Measurements from ENCODE around the gene TRIP11. TPM values are rescaled to one million over a fixed set of nuclear protein-coding genes. Genes with fewer than 3 reads are reported as not detected.

Gene TRIP11
- total RNA-seq, 2 experiments from 2014 or later: 39.2 to 47.4 TPM

DNA sequence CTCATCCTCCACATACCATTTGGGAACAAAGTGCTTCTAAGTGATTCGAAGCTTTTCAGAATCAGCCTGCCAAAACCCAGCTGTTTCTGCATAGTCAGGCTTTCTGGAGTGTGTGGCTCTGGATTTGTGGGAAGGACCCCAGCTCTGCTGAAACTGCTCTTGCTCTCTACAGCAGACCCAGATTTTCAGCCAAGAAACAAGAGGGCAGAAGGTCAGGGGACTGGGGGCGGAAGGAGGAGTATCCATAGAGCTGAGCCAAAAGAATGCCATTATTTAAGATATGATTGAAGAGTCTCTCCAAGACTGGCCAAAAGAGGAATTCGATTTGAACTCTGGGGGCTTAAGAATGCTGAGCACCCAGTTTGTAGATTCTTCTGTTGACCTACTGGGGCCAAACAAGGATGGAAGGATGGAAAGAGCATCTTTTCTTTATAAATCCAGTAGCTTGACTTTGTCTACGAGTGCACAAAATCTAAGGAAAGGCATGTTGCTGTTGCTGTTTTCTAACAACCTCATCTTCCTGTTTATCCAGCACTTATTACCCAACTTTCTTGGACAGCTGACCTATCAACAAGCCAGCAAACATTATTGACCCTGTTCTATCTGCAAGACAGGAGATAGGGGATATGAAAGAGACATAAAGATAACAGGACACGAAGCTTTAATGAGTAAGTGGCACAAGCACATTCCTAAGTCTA lies 121.5 kb downstream of the TRIP11 start:
- Mint-ChIP-seq H3K27me3 (peaks cover 9% of the 10 kb centered on the region), H3K36me3 (peaks cover 1% of the 10 kb centered on the region), H3K4me1 (no peaks in the 10 kb centered on the region), H3K9me3 (ENCODE audit: low read depth) (no peaks in the 10 kb centered on the region), H3K27ac (no peak overlapping the region), H3K4me3 (no peak overlapping the region)
- CTCF ChIA-PET: interaction anchor here (2.1 kb wide), 1 partner anchor 203 kb away, joined by 5 read pairs; no protein-coding TSS in a partner anchor
- ATAC-seq: no peak
- no peak for DNase-seq

Other genes with a start within 250 kb of the TRIP11 start
- 10 to 100 TPM; 46.3 to 86.0 TPM for gene TC2N, start 172.5 kb downstream of the TRIP11 start, total RNA-seq
- gene FBLN5, start 92.4 kb downstream of the TRIP11 start, total RNA-seq: under 1 TPM; 0.23 to 0.73 TPM
- gene ATXN3, start 66.5 kb upstream of the TRIP11 start, total RNA-seq: 10 to 100 TPM; 26.6 to 30.2 TPM
- gene NDUFB1, start 81.6 kb upstream of the TRIP11 start, total RNA-seq: 100 to 1,000 TPM; 109 to 115 TPM
- 100 to 1,000 TPM in 1 of 2 experiments, 10 to 100 TPM in 1; 75.5 to 107 TPM for gene CPSF2, start 81.9 kb upstream of the TRIP11 start, total RNA-seq